GM12878 (cell line): Measurements from ENCODE around the gene LKAAEAR1. TPM values are rescaled to one million over a fixed set of nuclear protein-coding genes. Genes with fewer than 3 reads are reported as not detected.

Experiments used
- ATAC-seq: fragments of 200-7000 bp; cut with Tn5 transposase; 3 replicates; pipeline ENCODE4 v1.9.1; 2020; ENCODE audit warnings: mild to moderate bottlenecking, moderate library complexity
- BruUV-seq: library from RNA; stranded (reverse); fragments of 400-500 nt; replicated peaks from 2 replicates; lab custom pipeline; 2021; lab: Mats Ljungman, UMichigan
- CTCF ChIA-PET: fragments of 300-600 bp; sonication (Branson Sonifier 250); formaldehyde crosslinking; extraction: SDS; loops from one replicate; lab custom pipeline; 2021; ENCODE audit warnings: inconsistent platforms; lab: Yijun Ruan, JAX
- POLR2A ChIA-PET: fragments of 350-600 bp; formaldehyde crosslinking; extraction: SDS; loops from one replicate; lab custom pipeline; 2021; ENCODE audit warnings: inconsistent platforms; lab: Charles Lee
- RAD21 ChIA-PET: fragments of 300-600 bp; sonication (Branson Sonifier 250); formaldehyde crosslinking; loops from one replicate; lab custom pipeline; 2023; ENCODE audit warnings: antibody characterized with exemption; ENCODE audit not compliant: unreplicated experiment; lab: Charles Lee
- SMC1A ChIA-PET: fragments of 300-600 bp; sonication (Branson Sonifier 250); formaldehyde crosslinking; loops from one replicate; lab custom pipeline; 2023; ENCODE audit not compliant: unreplicated experiment, uncharacterized antibody; lab: Charles Lee
- DNase-seq: peaks from one replicate; pipeline ENCODE4 v3.0.0-alpha.2; 2011; ENCODE audit warnings: low read depth, low spot score
- FAIRE-seq: peaks from 3 replicates; lab custom pipeline; 2011; peaks lifted over from hg19 to GRCh38; lab: Jason Lieb, UNC
- H2AFZ ChIP-seq: 2 replicates; pipeline ENCODE4 v1.6.0; 2011; ENCODE audit warnings: low read depth, low read length, control low read depth; ENCODE audit not compliant: control insufficient read depth
- H3K27ac ChIP-seq: 2 replicates; pipeline ENCODE4 v1.5.1; 2011; ENCODE audit warnings: control low read depth; ENCODE audit not compliant: control insufficient read depth, insufficient read depth
- H3K27me3 ChIP-seq, 2 experiments: replicated peaks in 1 of 2; 2 replicates each; pipeline versions ENCODE4 v1.6.0 to v1.6.1; 2011; ENCODE audit warnings: low read length in 1 of 2; ENCODE audit not compliant: control insufficient read depth in 2 of 2, insufficient read depth in 2 of 2
- H3K36me3 ChIP-seq, 2 experiments: 2 replicates each; pipeline ENCODE4 v1.5.1; 2011; ENCODE audit warnings: low read length in 1 of 2; ENCODE audit not compliant: control insufficient read depth in 2 of 2, insufficient read depth in 2 of 2
- H3K4me1 ChIP-seq: 2 replicates; pipeline ENCODE4 v1.6.1; 2011; ENCODE audit warnings: mild to moderate bottlenecking, low read length, moderate library complexity, mixed read lengths; ENCODE audit not compliant: control insufficient read depth, insufficient read depth
- H3K4me2 ChIP-seq: 2 replicates; pipeline ENCODE4 v1.6.0; 2011; ENCODE audit warnings: control low read depth; ENCODE audit not compliant: control insufficient read depth, insufficient read depth
- H3K4me3 ChIP-seq: fragments of 200-600 bp; sonication (generic); 2 replicates; pipeline ENCODE4 v1.5.1; 2016
- H3K79me2 ChIP-seq: 2 replicates; pipeline ENCODE4 v1.6.0; 2011; ENCODE audit warnings: low read length; ENCODE audit not compliant: control insufficient read depth, insufficient read depth
- H3K9ac ChIP-seq: 2 replicates; pipeline ENCODE4 v1.8.0; 2011; ENCODE audit warnings: low read length, control low read depth, mixed read lengths; ENCODE audit not compliant: control insufficient read depth, insufficient read depth
- H3K9me3 ChIP-seq: replicated peaks from 3 replicates; pipeline ENCODE4 v1.5.1; 2011; ENCODE audit warnings: mild to moderate bottlenecking, low read length; ENCODE audit not compliant: control insufficient read depth, insufficient read depth
- H4K20me1 ChIP-seq: 2 replicates; pipeline ENCODE4 v1.6.0; 2011; ENCODE audit not compliant: control insufficient read depth, insufficient read depth
- KDM1A ChIP-seq: fragments of 200-600 bp; sonication (generic); IDR thresholded peaks from 2 replicates; pipeline ENCODE4 v1.6.1; 2016; ENCODE audit warnings: borderline replicate concordance
- POLR2A ChIP-seq: IDR thresholded peaks from 2 replicates; pipeline ENCODE4 v1.6.1; 2011; ENCODE audit warnings: low read depth, mild to moderate bottlenecking, low read length
- POLR2AphosphoS2 ChIP-seq: IDR thresholded peaks from 2 replicates; pipeline ENCODE4 v1.6.1; 2011; ENCODE audit warnings: low read depth, mild to moderate bottlenecking, low read length, improper control_type of control experiment, moderate library complexity
- SMAD5 ChIP-seq: IDR thresholded peaks from 2 replicates; pipeline ENCODE4 v1.6.1; 2016; ENCODE audit warnings: antibody characterized with exemption, low read depth
- WGBS: methylation state at CpG from one replicate; pipeline ENCODE4 v1.1.6; 2016; ENCODE audit warnings: low lambda C conversion rate; ENCODE audit not compliant: insufficient replicate concordance, insufficient coverage; ENCODE audit errors: missing lambda C conversion rate; 5-methylcytosine and 5-hydroxymethylcytosine counted together
- in situ Hi-C: fragments of 300-500 bp; cut with MboI; formaldehyde crosslinking; loops from 9 replicates; pipeline ENCODE4 v1.14.3; 2018; ENCODE audit warnings: mixed read lengths
- intact Hi-C: fragments of 100-400 bp; cut with micrococcal nuclease; formaldehyde crosslinking; loops from one replicate; pipeline ENCODE4 v1.14.2; 2022; ENCODE audit not compliant: unreplicated experiment
- polyA plus RNA-seq, 11 experiments: library from polyadenylated mRNA; depleted of rRNA in 4 of 11; unstranded in 6 of 11; stranded (reverse) in 5 of 11; fragments of >200 nt; fragmentation: Nextera tagmentation in 4 of 11; fragmentation: Illumina TruSeq in 1 of 11; extraction: Ambion mirVana in 4 of 11; extraction: Trizol in 1 of 11; gene quantifications; 1 replicate in 1 of 11; 2 replicates in 10 of 11; pipeline versions ENCODE4 v1.2.1 to v1.2.3, GENCODE V29; 2011 to 2016; ENCODE audit warnings: inconsistent platforms in 2 of 11, missing spikeins in 2 of 11, low read depth in 1 of 11
- total RNA-seq, 4 experiments: library from RNA; depleted of rRNA in 3 of 4; stranded (reverse); fragments of >200 nt in 3 of 4; fragmentation: Illumina TruSeq in 1 of 4; extraction: Trizol in 1 of 4; gene quantifications; 2 replicates each; pipeline versions ENCODE4 v1.2.1 to v1.2.3, GENCODE V29; 2013 to 2021

The LKAAEAR1 gene
- total and polyA plus RNA-seq, 10 of the 15 experiments (the other 5 are each of a cell fraction or from before 2014, with no cell fraction given) = not detected

GRCh38 chr20:64041040-64041780, 43.0 kb downstream of the LKAAEAR1 start:
- Histone ChIP-seq H3K4me3 (peak overlapping the region; percentile 64), H4K20me1 (no peaks in the 10 kb centered on the region), H3K79me2 (peaks cover 4% of the 10 kb centered on the region), H3K27me3 (peaks cover 0 to 3% of the 10 kb centered on the region in 2 experiments; a peak in 1 of 4 replicates), H3K4me1 (peaks cover 28% of the 10 kb centered on the region), H3K9ac (peak overlapping the region; percentile 84), H3K9me3 (no peaks in the 10 kb centered on the region), H2AFZ (no peak overlapping the region), H3K4me2 (peak overlapping the region; percentile 90), H3K27ac (no peak overlapping the region), H3K36me3 (no peaks in the 10 kb centered on the region; a peak in 1 of 4 replicates)
- ChIA-PET RAD21 (interaction anchor here (0.8 to 7.1 kb wide), 12 partner anchors 13 to 504 kb away, joined by 3 to 92 read pairs (median 4); partner anchors contain the start of genes OPRL1, PRPF6, PTK6 and RGS19), CTCF (interaction anchor here (0.5 to 9.1 kb wide), 13 partner anchors 10 to 503 kb away, joined by 3 to 108 read pairs (median 4); partner anchors contain the start of genes OPRL1, PRPF6, RGS19 and SAMD10), POLR2A (interaction anchor here (0.5 to 7.2 kb wide), 8 partner anchors 13 to 504 kb away, joined by 4 to 63 read pairs (median 8); partner anchors contain the start of genes OPRL1, PRPF6, PTK6 and RGS19), SMC1A (interaction anchor here (0.6 to 6.1 kb wide), 5 partner anchors 13 to 84 kb away, joined by 3 to 52 read pairs (median 3); partner anchors contain the start of genes PRPF6 and SAMD10)
- FAIRE-seq (no peak), DNase-seq (no peak), ATAC-seq (no peak)
- TF ChIP-seq POLR2AphosphoS2 (0 out of 2 replicates have a peak, but pooled peaks have one; percentile 13), POLR2A (peak; percentile 55), KDM1A (no peak), SMAD5 (0 out of 2 replicates have a peak, but pooled peaks have one; percentile 23)
- in situ Hi-C loops = no loop called here
- intact Hi-C loops = no loop called here
- no TSS peak for BruUV-seq
- 69% methylated on average over 14 of the region's 15 CpGs for whole genome bisulfite sequencing
